Measurements from ENCODE around the gene REN.

REN gene

DNA sequence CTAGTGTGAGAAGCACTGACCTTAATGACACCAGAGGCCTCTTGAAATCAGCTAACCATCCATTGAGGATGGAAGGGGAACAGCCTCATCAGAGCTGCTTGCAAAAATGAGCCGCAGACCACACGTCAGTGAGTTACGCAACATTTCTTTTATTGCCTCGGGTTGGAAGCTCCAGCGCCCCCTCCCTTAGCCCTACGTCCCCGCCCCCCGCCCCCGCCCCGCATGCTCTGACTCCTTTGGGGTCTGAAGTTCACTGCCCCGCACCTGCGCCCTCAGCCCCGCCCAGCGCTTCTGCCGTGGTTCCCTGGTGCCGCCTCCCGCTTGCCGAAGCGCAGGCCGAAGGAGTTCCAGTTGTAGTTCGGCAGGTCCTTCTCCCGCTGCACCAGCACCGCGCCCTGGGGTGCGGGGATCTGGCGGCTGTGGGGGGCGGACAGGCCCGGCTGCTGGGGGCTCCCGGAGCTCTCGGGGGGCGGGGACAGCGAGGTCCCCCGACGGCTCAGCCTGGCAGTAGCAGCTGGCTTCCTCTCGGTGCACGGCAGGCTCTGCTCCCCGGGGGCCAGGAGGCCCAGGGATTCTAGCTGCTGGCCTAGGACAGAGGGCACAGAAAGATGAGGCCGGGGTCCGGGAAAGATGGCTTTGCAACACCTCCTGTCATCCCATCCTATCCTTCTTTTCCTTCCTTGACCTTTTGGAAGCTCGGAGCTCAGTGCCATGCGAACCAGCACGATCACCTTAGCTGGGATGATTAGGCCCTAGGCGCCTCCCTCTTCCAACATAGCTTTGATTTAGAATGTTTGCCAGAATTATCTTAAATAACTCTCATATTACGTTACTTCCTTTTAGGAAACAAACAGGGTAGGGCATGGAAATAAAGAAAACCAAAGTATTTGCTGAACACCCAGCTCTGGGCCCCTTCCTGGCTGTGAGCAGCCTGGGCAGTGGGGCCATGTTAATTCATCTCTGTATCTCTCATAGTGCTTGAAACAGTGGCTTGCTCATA, 24.4 kb upstream of the REN start:
- TF ChIP-seq, protein P1, sequence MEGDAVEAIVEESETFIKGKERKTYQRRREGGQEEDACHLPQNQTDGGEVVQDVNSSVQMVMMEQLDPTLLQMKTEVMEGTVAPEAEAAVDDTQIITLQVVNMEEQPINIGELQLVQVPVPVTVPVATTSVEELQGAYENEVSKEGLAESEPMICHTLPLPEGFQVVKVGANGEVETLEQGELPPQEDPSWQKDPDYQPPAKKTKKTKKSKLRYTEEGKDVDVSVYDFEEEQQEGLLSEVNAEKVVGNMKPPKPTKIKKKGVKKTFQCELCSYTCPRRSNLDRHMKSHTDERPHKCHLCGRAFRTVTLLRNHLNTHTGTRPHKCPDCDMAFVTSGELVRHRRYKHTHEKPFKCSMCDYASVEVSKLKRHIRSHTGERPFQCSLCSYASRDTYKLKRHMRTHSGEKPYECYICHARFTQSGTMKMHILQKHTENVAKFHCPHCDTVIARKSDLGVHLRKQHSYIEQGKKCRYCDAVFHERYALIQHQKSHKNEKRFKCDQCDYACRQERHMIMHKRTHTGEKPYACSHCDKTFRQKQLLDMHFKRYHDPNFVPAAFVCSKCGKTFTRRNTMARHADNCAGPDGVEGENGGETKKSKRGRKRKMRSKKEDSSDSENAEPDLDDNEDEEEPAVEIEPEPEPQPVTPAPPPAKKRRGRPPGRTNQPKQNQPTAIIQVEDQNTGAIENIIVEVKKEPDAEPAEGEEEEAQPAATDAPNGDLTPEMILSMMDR (conservative IDR thresholded peaks at IDR 0.05) = no peak

DNA sequence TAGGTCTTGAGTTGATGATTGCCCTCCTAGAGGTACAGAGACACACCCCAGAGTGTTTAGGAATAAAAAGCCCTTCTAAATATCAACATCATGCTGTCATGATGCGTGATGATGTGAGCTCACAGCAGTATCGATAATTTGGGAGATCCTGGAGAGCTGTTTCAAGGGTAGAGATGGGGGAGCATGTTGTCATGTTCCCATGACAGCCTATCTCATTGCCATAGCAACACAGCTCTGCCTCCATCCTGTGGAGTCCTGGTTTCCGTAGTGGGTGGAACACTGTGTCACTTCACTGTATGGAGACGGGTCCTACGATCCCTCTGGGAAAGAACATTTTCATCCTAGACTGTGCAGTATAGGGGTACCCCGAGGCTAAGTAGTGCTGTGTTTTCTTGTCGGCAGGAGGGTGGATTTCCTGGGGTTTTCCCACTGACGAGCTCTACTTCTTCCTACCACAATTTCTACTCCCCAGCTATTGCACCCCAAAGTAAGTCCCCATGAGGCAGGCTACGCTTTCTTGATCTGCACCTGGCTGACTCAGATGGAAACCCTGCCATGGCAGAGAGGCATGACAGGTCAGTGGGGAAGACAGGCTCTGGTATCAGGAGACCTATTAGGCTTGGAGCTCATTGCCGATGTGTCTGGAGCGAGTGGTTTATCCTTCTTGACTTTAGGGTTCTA, 23.0 kb upstream of the REN start:
- H3K27ac ChIP-seq = no peak overlapping the region
- TF ChIP-seq, protein P1 (conservative IDR thresholded peaks at IDR 0.05) = no peak

More for the DNA sequence above, 24.4 kb upstream of the REN start:
- peak overlapping the region; percentile 13; the same call in 1 of the 2 replicates for H3K27ac ChIP-seq

DNA sequence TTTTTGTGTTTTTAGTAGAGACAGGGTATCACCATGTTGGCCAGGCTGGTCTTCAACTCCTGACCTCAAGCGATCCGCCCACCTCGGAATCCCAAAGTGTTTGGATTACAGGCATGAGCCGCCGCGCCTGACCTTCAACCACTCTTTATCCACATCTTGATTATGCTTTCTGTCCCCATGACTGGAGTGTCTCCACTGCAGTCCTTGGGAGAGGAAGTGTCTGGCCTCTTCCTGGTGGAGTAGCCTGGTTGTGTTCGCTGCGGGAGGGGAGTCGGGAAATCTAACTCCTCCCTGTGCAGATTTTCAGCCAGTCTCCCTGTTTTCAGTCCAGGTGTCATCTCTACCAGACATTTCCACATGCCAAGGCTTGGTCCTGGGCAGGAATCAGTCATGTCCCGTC, 20.5 kb upstream of the REN start:
- H3K27ac ChIP-seq = no peak overlapping the region
- TF ChIP-seq, protein P1 (conservative IDR thresholded peaks at IDR 0.05) = no peak

DNA sequence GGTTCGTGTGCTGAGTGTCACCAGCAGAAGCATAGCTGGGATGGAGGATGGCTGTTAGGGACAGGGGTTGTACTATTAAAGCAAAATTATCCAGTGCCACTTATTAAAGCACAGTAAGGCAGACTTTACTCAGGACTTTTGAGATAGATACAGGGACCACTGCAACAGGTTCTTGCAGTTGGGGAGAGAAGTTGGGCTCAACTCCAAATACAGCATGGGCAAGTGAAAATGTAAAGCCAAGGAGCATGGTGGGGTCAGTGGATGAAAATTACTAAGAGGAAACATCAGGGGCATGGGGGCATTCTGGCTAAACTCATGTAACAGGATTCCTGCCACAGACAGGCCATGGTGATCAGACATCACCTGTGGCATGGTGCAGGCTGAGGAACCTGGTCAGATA, 15.0 kb upstream of the REN start:
- TF ChIP-seq, protein P1 (conservative IDR thresholded peaks at IDR 0.05) = no peak
- no peak overlapping the region for H3K27ac ChIP-seq

DNA sequence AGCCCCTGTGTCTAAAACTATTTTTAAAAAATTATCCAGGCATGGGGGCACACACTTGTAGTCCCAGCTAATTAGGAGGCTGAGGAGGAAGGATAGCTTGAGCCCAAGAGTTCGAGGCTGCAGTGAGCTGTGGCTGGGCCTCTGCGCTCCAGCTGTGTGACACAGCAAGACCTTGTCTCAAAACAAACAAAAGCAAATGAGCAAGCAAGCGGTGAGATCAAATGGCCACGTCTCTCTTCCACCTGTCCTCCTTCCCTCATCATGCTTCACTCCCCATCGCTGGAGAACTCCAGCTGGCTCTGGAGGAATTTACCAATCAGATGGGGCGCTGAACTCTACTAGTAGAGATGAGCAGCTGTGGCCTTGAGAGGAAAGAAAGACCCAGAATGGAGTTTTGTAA, 14.0 kb upstream of the REN start:
- H3K27ac ChIP-seq = no peak overlapping the region

DNA sequence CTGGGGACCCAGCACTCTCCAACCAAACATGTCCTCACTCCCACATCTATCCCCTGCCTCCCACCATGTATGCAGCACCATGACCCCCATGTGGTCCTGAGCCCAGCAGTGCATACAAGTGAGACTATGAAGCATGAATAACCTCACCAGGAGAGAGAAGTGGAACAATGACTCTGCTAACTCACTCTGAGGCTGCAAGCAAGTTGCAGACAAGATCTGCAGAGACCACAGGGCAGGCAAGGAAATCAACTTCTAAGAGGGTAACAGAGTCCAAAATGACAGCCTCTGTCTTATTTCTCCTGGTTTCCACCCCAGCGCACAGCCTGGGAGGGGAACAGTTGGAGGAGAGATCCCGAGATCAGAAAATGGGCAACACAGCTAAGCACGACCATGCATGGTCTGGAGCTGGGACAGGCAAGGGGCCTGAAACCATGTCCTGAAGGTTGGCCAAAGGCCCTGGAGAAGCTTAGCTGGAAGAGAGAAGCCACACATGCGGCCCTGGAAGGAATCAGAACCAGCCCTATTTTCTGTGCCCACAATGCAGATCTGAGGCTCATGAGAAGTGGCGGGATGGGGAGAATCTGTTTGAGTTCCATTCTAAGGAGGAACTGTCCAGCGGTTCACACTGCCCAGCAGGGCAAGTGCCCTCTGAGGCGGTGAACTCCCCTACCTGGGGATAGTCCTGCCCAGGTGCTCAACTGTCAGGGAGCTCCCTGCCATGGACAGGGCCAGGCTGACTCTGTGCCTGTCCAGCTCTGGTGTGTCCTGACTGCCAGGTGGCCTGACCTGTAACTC, 12.5 kb upstream of the REN start:
- TF ChIP-seq, protein P1 (conservative IDR thresholded peaks at IDR 0.05) = no peak
- no peak overlapping the region for H3K27ac ChIP-seq

More for the DNA sequence above, 14.0 kb upstream of the REN start:
- TF ChIP-seq, protein P1 (conservative IDR thresholded peaks at IDR 0.05) = no peak
